Stimulated activated CD8-positive, alpha-beta memory T cell treated with anti-CD3 and anti-CD28 coated beads, Interleukin-12 subunit alpha, Interleukin-12 subunit beta, amount 100 ng/mL, for 24 hours (primary cell): ENCODE measurements around the gene RCSD1.

Source experiments
- DNase-seq: peaks from one replicate; pipeline ENCODE4 v3.0.0-alpha.2; 2020; ENCODE audit errors: extremely low read depth

The RCSD1 gene

DNA sequence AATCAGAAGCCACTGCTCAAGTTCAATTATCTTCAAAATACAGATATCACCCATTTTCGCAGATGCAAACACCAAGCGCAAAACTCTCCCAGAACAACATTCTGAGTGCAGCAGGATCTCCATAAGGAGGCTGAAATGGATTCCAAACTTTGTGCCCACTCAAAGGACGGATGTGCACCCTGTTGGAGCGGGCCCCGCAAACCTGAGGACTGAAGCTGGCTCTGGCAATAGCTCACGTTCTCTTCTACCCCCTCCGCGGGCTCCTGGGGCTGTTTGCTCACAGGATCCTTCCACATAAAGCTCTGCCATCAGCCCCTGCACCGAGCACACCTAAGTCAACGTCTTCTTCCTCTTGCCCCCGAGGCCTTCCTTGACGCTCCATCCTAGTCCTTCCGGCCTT is 11.7 kb upstream of the RCSD1 start:
- no peak for DNase-seq

DNA sequence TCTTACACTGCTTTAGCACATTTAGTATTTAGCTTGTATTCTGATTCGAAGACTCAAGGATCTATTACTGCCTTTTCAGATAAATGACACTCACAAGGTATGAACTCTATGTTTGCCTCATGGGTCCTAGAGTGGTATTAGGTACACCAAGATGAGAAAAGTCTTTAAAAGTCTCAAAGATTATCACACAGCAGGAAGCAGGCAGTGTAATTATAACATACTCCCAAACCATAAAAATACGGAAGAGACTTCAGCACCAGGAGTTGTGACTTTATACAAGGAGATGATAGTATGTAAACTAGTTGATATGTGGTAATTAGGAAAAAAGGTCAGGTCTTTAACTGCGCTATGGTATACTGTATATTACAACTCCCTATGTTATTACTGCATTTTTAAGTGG is 11.2 kb upstream of the RCSD1 start:
- no peak for DNase-seq

DNA sequence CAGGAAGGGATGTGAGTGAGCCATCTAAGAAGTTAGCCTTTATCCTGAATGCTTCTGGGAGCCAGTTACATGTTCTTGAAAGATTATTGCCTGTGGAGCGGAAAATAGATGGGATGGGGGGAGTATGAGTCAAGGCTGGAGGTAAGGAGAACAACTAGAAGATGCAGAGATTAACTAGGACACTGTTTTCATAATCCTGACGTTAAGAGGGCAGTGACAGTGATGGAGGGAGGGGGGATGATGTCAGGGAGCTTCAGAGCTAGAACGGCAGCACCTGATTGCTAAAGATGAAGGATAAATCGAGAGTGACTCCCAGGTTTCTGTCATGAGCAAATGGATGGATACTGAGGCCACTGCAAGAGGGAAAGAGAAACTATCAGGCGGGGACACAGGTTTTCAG is 10.0 kb upstream of the RCSD1 start:
- DNase-seq, result no peak

DNA sequence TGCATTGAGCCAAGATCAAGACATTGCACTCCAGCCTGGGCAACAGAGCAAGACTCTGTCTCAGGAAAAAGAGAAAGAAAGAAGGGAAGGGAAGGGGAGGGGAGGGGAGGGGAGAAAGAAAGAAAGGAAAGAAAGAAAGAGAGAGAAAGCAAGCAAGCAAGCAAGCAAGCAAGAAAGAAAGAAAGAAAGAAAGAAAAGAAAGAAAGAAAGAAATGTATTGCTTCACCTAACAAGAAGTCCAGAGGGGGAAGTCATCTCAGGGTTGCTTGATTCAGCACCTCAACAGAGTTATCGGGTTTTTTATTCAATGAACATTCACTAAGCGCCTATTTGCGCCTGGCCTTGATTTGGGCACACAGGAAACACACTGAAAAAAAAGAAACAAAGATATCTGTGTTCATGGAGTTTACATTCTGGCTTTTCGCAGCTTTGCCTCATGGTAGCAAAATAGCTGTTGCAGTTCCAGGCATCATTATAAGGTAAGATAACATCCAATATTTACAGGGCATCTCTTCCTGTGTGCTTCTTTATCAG is 8.2 kb upstream of the RCSD1 start:
- DNase-seq, result no peak

DNA sequence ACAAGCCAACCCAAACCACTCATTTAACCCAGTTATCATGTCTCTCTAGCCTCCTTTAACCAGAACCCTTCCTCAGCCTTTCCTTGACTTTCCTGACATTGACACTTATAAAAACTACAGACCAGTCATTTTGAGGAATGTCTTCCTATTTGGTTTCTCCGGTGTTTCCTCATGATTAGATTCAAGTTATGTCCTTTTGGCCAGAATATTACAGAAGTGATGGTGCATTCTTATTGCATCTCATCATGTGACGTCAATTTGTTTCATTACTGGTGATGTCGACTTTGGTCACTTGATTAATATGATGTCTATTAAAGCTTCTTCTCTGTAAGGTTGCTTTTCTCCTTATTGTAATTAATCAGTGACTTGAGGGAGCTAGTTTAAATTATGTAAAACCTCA is 6.1 kb upstream of the RCSD1 start:
- no peak for DNase-seq

DNA sequence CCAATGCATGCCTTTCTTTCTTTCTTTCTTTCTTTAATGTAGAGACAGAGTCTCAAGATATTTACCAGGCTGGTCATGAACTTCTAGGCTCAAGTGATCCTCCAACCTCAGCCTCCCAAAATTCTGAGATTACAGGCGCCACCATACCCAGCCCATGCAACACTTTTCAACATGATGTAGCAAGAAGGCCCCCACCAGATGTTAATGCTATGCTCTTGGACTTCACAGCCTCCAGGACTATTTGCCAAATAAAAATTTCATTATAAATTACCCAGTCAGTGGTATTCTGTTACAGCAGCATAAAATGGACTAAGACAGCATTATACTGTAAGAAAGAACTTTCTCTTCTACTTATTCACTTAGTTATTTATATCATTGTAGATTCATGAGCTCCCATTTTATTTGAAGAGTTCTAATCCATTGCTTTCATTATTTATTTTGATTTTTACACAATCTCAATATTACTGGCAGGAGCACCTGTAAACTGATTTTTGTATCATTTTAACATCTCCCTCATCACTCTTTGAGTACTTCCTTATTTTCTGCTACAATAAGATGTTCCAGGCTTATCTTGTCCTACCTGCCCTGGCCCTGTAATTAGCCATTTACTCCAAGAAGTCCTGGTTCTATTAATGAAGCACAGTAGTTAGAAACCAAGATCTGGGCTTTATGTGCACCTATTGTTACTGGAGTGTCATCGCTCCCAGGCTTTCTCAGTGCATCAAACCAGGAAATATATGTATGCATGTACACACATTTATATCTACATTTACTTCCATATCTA is 4.8 kb upstream of the RCSD1 start:
- no peak for DNase-seq

DNA sequence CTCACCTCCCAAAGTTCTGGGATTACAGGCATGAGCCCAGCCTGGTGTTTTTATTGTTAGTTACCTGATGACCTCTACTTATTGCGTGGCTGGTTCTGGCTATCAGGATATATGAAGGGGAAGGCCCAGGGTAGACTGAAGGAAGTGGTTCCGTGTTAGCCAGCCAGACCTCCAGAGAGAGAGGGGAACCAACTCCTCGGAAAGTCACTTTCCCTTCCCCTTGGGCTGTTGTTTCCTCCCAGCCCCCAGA is 2.5 kb upstream of the RCSD1 start:
- DNase-seq, result no peak

DNA sequence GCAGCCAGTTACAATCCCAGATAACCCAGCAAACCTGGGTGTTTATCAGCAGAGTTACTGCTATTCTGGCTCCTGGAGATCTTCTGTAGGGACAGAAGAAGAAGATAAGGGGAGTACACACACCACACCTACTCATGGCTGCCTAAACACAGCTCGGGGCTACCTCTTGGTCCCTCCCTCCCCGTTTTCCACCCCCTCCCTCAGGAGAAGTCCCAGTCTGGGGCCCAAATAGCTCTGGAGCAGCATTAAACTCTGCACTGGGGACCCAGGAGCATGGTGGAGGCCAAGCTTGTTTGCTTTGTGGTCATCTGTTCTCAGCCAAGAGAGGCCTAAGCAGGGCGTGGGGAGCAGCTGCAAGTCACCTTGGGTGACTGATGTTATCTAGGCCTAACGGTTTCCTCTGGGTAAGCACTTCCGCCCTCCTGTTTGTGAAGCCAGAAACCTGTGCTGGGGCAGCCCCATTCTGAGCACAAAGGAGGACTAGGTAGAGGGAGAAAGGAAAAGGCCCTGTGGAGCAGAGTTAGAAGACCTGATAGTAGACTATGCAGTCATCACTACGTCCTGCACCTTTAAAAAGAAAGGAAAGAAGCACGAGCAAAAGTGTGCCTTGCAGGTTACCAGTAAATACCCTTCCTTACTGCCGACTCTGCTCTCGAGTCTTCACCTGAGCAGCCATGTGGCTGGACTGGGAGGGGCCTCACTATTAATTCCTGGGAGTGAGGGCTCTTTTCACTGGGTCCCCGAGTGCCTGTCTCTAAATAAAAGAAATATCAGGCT is 2.0 kb upstream of the RCSD1 start:
- DNase-seq, result peak; percentile 51

DNA sequence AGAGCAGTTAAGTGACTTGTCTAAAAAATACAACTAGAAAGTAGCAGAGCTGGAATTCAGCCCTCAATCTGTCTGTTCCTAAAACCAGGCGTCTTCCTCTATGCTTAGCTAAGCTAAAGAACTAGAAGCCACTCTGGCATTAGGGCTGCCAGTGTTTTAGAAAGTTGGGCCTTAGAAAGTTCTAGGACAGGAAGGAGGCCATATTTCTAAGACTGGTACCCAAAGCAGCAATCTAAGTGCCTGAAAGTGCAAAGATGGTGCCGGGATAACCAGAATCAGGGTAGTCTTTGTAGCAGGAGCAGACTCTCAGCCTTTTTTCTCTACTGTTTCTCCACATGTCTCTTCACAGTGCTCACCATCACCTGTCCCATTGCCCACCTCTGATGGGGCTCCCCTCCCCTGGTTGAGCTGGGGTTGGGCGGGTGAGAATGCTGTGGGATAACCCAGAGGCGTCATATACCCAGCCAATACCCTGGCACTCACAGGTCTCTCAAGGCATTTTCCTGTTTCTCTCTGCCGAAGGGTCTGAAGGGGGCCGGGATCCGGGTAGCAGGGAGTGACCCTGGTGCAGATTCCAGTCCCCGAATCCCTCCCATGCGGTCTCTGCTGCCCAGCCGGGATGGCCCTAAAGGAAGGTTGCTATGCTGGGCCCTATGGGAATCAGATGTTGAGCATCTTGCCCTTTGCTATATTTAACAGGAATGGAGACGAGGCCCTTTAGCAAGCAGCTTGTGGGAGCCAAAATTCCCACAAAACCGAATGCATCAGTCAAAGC is 1.1 kb upstream of the RCSD1 start:
- no peak for DNase-seq

DNA sequence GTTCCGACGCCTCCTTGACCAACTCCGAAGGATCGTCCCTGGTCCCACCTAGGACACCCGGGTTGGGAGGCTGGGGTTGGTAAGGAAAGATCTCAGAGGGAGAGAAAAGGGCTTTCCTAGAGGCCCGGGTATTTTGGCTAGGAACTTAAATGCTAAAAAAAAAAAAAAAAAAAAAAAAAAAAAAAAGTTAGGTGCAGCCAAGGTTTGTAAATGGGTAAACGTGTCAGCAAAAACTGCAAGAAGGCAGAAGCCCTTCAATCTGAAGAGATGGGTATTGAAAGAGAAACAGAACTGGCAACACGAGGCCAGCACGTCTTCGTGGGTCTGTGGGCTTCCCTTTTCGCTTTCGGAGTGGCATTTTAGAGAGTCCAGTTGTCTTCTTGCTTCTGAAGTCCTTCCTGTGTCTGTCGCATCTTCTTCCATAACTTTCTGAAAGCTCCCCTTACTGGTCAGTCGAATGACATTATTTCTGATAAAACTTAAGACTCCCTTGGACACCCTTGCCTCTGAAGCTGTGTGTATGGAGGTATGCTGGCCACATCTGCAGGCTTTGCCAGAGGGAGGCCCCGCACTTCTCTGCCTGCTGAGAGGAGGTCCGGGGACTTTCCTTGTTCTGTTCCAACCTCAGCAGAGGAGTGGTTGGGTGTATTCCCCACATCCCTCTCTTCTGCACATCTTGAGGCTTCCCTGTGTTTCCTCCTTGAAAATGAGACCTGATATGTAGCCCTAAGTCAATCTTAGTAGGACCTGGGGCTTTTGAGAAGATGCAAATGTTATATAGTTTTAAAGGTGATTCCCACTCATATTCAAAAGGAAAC is 745 bp downstream of the RCSD1 start:
- DNase-seq, result no peak

DNA sequence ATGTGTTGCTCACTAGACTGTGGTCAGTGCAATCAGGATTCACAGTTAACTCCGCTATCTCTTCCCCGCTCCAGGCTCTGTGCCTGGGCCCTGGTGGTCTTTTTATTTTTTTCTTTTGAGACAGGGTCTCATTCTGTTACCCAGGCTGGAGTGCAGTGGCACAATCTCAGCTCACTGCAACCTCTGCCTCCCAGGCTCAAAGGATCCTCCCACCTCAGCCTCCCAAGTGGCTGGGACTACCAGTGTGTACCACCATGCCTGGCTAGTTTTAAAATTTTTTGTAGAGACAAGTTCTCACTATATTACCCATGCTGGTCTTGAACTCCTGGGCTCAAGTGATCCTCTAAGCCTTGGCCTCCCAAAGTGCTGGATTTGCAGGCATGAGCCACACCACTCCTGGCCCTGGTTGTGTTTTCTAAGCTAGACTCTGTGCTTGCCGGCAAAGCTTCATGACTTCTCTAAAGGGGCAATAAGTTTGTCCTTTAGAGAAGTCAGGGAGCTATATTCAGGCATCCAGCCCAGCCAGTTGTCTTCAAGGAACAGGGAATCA is 1.4 kb downstream of the RCSD1 start:
- no peak for DNase-seq

DNA sequence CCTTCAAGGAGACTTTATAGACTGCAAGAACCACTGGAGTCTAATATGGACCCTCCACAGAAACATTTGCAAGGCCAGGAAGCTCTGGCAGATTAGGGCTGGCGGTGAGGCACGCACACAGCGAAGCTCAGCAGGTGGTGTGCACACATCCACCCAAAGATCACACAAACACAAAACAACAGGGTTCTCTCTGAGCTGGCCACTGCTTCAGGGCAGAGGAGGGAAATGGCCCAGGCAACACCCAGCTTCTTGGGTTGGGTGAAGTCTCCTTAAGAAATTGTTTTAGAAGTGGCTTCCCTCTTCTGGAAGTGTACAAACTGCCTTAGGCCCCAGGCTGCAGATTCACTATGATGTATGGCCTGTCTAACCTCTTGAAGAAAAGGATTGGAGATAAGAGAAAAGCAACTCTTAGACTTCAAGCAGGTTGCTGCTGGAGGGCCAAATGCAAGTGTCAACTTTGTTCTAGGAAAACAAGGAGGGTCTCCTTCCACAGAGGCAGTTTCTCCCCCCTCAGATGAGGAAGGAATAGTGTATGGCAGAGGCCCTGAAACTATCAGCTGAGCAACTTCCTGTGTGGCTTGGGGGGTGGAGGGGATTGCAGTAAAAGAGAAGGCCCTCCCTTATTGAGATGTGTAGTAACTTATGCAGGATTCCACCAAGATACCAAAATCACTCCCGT is 2.0 kb downstream of the RCSD1 start:
- no peak for DNase-seq

DNA sequence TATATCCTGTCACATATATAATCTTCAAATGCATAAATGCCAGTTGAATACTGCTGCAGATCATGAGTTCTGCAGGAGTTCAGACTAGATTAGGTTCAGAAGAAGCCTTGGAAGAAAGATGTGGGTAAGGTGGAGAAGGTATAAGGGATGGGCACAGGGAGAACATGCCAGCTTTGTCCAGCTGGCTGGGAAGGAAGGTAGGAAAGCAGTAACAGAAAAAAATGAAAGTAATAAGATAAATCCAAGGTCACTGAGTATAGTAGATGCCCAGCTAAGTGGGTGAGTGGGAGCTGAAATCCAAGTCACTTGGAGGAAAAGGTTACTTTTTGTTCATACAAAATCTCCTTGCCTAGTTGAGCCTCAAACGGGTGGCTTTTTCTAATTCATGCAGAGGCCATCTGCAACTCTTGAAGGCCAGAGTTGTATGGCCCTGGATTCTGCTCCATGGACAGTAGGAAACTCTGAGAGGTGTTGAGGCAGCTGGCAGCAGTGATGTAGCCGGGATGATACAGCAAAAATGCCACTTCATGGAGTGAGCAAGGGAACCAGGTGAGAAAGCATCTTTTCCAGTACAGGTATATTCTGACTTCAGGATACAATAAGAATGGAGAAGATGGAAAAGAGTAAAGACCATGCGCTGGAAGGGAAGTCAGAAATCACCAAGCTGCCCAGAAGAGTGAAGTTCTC is 3.4 kb downstream of the RCSD1 start:
- DNase-seq, result no peak

DNA sequence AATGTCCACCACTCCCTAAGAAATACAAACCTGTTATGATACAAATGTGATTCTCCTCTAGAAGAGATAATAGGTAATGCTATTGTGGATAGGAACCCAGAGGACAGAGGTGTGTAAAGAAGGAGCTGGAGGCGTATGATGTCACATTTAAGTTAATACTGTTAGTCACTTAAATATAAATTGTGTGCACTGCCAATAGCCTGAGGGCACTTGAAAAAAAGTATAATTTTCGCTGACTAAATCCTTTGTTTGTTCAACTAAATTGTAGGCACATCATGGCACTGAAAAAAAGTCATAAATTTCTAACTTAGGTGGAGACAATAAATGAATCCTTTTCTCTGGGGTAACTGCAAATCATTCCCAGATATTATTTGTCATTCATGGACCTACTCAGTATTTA is 4.4 kb downstream of the RCSD1 start:
- no peak for DNase-seq

DNA sequence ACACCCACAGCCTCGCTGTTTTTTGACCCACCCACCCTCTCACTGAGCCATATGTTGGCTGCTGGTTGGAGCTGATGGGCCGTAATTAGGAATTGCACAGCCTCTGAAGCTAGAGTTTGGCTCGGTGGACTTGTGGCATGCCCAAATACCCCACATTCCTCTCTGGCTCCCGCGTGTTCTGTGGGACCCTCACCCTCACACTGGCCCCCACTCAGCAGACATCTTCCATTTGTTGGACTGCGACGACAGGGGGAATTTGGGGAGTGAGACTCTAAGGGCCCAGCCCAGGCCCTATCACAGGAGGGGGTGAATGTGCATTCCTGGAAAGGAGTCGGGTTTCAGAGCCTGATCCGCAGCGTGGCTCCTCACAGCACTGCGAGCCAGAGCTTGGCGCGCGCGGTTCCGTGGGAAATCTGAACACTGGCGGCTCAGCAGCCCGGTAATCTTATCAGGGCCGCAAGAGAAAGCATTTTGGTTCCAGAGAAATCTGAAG is 5.2 kb downstream of the RCSD1 start:
- DNase-seq, result no peak

DNA sequence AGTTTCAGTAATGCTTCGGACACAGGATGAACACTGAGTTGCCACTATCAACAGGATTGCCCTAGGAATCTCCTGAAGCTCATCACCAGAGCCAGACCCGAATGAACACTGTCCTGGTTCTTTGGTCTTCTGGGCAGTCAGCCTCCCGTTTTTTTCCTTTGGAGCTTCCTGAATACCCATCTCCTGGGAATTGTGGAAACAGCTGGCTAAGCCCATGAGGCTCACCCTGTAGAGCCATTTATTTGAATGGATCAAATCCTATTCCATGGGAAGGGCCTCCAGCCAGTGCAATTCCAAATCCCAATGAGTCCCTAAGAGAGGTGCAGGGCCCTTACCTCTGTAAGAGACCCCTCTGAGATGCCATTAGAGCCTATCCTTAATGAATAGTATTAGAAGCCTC is 5.9 kb downstream of the RCSD1 start:
- no peak for DNase-seq

DNA sequence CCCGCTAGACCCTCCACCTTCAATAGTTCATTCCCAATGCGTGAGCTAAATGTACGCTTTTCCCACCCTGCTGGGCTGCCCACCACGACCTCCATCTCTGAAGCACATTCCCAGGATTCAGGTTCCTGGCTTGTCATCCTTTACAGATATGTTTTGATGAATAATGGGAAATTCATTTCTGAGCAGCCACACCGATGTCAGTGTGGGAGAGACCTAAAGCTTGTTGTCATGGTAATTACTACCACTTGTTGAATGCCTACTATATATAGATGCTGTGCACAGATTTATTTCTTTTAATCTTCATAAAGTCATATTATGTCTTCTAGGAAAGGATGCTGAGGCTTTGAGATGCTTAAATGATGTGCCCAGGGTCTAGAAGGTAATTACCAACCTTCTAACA is 8.0 kb downstream of the RCSD1 start:
- no peak for DNase-seq

DNA sequence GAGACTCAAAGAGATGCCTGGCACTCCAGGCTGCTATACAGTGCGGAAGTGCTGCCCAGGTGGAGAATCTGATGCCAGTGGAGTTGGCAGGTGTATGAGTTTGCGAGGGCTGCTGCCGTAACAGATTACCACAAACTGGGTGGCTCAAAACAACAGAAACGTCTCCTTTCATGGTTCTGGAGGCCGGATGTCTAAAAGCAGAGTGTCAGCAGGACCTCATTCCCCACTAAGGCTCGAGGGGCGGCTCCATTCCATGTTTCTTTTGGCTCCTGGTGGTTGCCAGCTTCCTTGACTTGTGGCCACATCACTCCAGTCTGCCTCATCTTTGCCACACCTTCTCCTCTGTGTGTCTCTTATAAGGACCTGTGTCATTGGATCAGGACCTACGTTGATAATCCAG is 10.0 kb downstream of the RCSD1 start:
- no peak for DNase-seq

DNA sequence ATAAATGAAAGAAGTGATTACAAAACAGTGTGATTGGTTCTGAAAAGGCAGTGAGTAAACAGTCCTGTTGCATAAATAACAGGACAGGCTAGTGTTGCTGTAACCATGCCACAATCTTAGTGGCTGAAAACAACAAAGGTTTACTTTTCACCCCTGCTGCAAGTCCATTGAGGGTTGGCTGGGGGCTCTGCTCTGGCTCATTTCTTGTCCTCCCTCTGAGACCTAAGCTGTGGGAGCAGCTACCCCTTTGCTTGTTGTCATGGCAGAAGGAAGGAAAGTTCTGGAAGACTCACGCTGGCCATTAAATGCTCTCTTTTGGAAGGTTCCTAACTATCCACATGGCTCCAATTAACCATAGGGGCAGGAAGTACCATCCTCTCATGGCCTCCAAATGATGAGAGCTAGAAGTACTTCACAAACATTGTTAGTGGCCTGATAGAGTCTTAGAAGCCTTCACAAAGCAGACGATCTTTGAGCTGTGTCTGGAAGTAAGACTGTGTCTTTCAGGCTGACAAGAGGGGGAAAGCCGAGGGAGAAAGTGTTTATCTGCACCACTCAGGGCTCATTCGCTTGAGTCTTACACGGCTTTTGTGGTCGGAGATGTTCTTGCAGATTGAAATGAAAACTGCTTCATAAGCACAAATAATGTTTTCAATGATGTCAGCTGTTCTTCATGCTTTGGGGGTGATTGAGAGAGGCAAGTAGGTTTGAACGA is 11.9 kb downstream of the RCSD1 start:
- no peak for DNase-seq

DNA sequence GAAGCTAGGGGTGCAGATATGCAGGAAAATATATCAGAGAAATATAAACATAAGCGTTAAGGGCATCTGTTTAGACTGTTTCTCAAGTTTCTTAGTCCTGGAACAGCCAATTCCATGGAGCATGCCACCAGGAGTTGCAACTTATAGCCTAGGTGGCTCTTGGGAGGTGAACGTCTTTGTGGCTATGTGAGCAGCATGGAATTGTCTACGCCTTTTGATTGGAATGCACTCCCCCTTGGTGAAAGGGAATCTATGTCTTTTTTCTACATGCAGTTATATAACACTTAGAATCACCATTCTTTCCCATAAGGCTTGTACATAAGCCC is 12.4 kb downstream of the RCSD1 start:
- no peak for DNase-seq
